Thyroid gland (tissue), 4 donors: ENCODE measurements around the gene PCNX1.

Source experiments
- POLR2A ChIP-seq, 2 donors: fragments of 450-650 bp; IDR thresholded peaks; one replicate each; pipeline ENCODE4 v1.6.1; 2017; ENCODE audit warnings: antibody characterized with exemption in 2 of 2, mild to moderate bottlenecking in 2 of 2, moderate library complexity in 1 of 2
- TF ChIP-seq, protein P1 (sequence below), 6 experiments: fragments of 200-600 bp in 3 of 6; fragments of 450-650 bp in 3 of 6; sonication (generic) in 3 of 6; IDR thresholded peaks; one replicate each; pipeline ENCODE4 v1.5.1; 2016 to 2019; ENCODE audit warnings: antibody characterized with exemption in 6 of 6, mild to moderate bottlenecking in 2 of 6, inconsistent platforms in 1 of 6, moderate library complexity in 1 of 6

DNA sequence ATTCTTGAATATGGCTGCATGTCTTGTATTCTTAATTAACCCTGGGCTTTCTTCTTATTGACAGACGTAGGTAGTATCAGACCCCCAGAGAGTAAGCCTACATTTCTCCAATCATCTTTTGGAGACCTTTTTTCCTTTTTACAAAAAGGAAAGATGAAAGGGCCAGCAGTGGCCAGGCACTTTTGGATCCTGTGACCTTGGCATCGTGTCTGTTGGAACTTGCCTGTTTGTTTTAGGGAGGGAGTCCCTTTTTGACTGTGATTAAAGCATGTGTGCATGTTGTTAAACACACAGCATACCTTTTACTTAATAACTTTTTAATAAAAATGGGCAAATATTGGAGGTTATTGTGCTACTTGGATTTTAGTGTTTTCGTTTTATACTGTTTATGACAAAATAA is 57.2 kb downstream of the PCNX1 start:
- TF ChIP-seq, protein P1, sequence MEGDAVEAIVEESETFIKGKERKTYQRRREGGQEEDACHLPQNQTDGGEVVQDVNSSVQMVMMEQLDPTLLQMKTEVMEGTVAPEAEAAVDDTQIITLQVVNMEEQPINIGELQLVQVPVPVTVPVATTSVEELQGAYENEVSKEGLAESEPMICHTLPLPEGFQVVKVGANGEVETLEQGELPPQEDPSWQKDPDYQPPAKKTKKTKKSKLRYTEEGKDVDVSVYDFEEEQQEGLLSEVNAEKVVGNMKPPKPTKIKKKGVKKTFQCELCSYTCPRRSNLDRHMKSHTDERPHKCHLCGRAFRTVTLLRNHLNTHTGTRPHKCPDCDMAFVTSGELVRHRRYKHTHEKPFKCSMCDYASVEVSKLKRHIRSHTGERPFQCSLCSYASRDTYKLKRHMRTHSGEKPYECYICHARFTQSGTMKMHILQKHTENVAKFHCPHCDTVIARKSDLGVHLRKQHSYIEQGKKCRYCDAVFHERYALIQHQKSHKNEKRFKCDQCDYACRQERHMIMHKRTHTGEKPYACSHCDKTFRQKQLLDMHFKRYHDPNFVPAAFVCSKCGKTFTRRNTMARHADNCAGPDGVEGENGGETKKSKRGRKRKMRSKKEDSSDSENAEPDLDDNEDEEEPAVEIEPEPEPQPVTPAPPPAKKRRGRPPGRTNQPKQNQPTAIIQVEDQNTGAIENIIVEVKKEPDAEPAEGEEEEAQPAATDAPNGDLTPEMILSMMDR (IDR thresholded peaks at IDR 0.05), result no peak
- no peak for TF ChIP-seq POLR2A (IDR thresholded peaks at IDR 0.05)
